SKM-1 treated with dmso at 0.1 percent for 144 hours (cell line): ENCODE data around the gene USH1C.

Experiments used
- DNase-seq: peaks from one replicate; lab custom pipeline; 2025; ENCODE audit not compliant: unreplicated experiment; lab: John Stamatoyannopoulos, UW

The USH1C gene

DNA sequence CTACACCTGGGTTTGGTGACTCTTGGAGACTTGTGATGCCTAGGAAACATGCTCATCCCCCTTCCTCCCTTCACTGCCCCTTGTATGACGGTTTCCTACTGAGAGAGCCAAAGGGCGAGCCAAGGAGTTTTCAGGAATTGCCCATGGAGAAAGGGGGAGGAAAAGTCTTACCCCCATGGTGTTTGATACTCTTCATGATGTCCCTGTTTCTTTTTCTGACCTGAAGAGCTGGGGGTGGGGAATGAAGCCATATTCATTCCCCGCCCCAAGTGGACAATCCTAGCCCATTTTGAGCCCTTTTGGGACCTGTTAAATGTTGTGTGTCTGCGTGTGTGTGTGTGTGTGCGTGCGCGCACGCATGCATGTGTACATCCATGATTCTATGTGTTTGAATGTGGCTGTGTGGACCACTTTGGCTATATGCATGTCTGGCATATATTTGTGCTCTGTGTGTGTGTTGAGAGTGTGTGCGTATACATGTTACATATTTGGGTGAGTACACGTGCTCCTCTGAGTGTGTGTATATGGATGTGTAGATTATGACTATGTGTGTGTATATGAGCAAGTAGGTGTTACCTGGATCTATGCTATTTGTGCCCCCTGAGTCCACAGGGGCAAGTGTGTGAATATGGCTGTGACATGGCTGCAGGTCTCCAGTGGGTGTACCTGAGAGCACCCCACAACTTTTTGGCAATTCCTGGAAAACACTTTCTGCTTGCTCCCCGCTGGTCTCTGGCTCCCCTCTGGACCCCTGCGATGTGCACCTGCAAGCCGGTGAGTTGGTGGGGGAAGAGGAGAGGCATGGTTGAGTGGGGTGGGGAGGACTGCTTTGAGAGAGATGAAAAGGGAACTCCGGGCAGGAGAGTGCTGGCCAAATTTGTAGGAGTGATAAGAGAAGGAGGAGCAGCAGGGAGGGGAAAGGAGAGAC lies 27.5 kb upstream of the USH1C start:
- DNase-seq, result no peak

DNA sequence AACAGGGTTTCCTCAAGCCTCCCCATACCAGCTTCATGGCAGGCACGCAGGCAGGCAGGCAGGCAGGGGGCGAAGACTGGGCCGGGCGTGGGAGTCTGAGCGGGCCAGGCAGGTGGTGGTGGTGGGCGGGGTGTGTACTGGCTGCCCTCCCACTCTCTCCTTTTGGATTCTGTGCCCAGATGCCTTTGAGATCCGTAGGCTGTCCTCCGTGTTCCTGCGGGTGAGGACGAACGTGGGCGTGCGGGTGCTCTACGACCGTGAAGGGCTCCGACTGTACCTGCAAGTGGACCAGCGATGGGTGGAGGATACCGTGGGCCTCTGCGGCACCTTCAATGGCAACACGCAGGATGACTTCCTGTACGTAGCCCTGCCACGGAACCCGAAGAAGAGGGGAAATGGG lies 25.8 kb upstream of the USH1C start:
- no peak for DNase-seq

GRCh38 chr11:17568944-17569343 lies 24.7 kb upstream of the USH1C start:
- DNase-seq, result no peak

DNA sequence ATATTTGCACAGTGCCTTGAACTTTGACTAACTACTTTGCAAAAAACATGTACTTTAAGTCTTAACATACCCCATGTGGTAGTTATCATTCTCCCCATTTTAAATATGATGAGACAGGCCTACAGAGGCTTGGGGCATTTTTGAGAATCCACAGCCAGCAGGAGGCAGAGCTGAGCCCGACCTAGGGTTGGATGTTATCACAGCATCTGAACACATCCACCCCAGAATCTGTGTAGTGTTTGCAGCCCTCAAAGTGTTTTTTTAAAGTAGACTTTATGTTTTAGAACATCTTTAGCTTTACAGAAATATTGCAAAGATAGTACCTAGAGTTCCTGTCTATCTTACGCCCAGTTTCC lies 20.4 kb upstream of the USH1C start:
- no peak for DNase-seq

- no peak for DNase-seq
Observed at GRCh38 chr11:17563961-17564686, 19.9 kb upstream of the USH1C start.

- DNase-seq, result peak; percentile 60
Observed at GRCh38 chr11:17563231-17563646, 19.0 kb upstream of the USH1C start.

- no peak for DNase-seq
Observed at GRCh38 chr11:17561526-17561925, 17.3 kb upstream of the USH1C start.

GRCh38 chr11:17561111-17561415 lies 16.8 kb upstream of the USH1C start:
- DNase-seq, result no peak

GRCh38 chr11:17560281-17561110 lies 16.3 kb upstream of the USH1C start:
- DNase-seq, result no peak

DNA sequence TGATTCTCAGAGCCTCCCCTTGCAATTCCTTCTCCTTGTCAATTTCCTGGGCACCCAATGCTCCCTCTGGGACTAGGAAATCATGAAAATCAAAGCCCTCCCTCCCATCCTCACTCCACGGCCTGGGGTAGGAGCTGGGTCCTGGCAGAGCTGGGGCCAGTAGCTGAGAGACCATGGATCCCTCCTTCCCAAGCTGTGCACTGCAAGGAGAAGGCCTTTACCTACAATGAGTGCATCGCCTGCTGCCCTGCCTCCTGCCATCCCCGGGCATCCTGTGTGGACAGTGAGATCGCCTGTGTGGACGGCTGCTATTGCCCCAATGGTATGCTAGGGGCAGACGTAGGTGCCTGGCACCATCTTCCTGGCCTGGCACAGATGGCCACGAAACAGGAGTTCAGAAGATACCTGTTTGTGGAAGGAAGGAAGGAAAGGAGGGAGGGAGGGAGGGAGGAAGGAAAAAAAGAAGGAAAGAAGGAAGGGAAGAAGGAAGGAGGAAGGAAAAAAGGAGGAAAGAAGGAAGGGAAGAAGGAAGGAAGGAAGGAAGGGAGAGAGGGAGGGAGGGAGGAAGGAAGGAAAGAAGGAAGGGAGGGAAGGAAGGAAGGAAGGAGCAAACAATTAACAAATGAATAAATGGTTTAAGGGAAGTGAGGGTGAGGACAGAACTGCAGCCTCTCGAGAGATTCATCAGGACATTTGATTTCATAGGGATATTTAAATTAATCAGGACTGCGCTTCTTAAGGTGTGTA lies 15.3 kb upstream of the USH1C start:
- DNase-seq, result no peak

DNA sequence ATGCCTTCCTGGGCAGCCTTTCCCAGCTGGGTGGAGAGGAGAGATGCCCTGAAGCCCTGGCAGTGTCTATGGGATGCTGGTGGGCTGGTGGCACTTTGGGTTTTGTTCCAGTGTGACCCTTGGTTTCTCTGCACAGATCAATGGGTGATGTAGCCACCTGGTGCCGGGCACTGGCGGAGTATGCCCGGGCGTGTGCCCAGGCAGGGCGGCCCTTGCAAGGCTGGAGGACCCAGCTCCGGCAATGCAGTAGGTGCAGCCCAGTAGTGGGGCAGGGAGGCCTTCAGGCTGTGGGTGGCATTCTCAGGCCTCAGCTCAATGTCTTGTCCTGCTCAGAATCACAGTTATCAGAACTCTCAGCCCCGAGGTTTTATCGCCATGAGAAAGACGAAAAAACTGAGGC lies 14.7 kb upstream of the USH1C start:
- DNase-seq, result no peak

GRCh38 chr11:17558025-17558780 lies 14.0 kb upstream of the USH1C start:
- no peak for DNase-seq

- DNase-seq, result no peak
Observed at GRCh38 chr11:17556999-17557398, 12.8 kb upstream of the USH1C start.

- DNase-seq, result no peak
Observed at GRCh38 chr11:17554487-17554886, 10.3 kb upstream of the USH1C start.

GRCh38 chr11:17553249-17553546 lies 9.0 kb upstream of the USH1C start:
- no peak for DNase-seq

GRCh38 chr11:17552392-17553248 lies 8.4 kb upstream of the USH1C start:
- DNase-seq, result no peak

DNA sequence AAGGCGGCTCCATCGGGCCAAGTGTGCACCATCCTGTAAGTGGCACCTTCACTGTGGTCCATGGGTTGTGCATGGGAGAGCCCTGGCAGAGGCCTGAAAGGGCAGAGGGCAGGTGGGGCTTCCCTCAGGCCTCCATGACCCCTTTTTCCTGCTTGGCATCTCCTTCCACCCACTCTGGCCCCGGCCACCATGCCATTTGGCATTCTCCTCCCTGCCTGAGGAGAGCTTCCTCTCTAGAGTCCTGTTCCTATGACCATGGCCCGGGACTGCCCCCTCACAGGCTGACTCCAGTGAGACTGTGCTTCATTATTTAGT lies 7.8 kb upstream of the USH1C start:
- DNase-seq, result no peak

GRCh38 chr11:17551347-17552040 lies 7.3 kb upstream of the USH1C start:
- DNase-seq, result no peak
